SJCRH30 (cell line): ENCODE results near the gene MPRIP. TPM values are rescaled to one million over a fixed set of nuclear protein-coding genes. Genes with fewer than 3 reads are reported as not detected.

Source experiments
- DNase-seq, 2 experiments: peaks; one replicate each; pipeline ENCODE4 v3.0.0-alpha.2; 2015 to 2020
- H3K27ac ChIP-seq: fragments of 250-450 bp; sonication (Bioruptor Pico); 2 replicates; pipeline ENCODE4 v1.5.1; 2020; ENCODE audit warnings: mild to moderate bottlenecking, moderate library complexity
- H3K27me3 ChIP-seq: fragments of 250-450 bp; sonication (Bioruptor Pico); 2 replicates; pipeline ENCODE4 v1.5.1; 2020; ENCODE audit warnings: mild to moderate bottlenecking, moderate library complexity
- H3K36me3 ChIP-seq: fragments of 250-450 bp; sonication (Bioruptor Pico); 2 replicates; pipeline ENCODE4 v1.5.1; 2020; ENCODE audit warnings: mild to moderate bottlenecking, moderate library complexity
- H3K4me1 ChIP-seq: fragments of 250-450 bp; sonication (Bioruptor Pico); 2 replicates; pipeline ENCODE4 v1.5.1; 2020; ENCODE audit warnings: mild to moderate bottlenecking, moderate library complexity
- H3K4me3 ChIP-seq: fragments of 250-450 bp; sonication (Bioruptor Pico); 2 replicates; pipeline ENCODE4 v1.5.1; 2020; ENCODE audit warnings: mild to moderate bottlenecking, moderate library complexity
- H3K9me3 ChIP-seq: fragments of 250-450 bp; sonication (Bioruptor Pico); replicated peaks from 2 replicates; pipeline ENCODE4 v1.5.1; 2020; ENCODE audit warnings: mild to moderate bottlenecking, moderate library complexity
- total RNA-seq: library from RNA; depleted of rRNA; stranded (reverse); fragments of >200 nt; shearing (Covaris generic); gene quantifications from 2 replicates; pipeline ENCODE4 v1.2.3, GENCODE V29; 2014

Gene MPRIP
- total RNA-seq, 1 experiment from 2014 or later: 312 TPM

- Histone ChIP-seq H3K4me3 (no peak overlapping the region), H3K27me3 (no peaks in the 10 kb centered on the region), H3K4me1 (peaks cover 3% of the 10 kb centered on the region; the same call in 1 of the 2 replicates), H3K36me3 (peaks cover 57% of the 10 kb centered on the region), H3K27ac (no peak overlapping the region), H3K9me3 (no peaks in the 10 kb centered on the region)
- no peak for DNase-seq
Observed at GRCh38 chr17:17086585-17086984, 44.3 kb downstream of the MPRIP start.

DNA sequence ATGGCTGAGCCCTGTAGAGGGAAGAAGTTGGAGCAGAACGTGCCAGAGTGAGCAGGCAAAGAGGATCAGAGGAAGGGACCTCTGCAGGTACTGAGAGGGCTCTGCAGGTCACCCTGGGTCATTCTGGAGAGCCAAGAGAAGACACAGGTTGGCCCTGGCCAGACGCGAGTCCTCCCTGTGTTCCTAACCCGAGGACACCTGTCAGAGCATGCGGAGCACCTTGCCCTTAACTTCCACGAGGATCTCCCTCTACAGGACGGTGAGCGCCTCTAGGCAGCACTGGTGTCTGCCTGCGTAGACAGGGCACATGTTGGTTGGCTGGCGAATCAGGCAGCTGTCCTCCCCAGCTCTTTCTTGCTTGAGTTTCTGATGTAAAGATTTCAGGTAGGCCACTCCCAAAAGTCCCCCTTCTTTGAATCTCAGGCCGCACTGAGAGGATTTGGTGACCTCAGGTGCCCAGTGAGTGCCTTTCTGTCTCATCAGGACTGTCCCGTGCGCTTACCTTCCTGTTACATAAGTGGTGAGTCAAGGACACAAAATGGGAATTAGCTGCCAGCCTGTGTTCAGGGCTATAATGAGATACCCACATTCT lies 45.3 kb downstream of the MPRIP start:
- Histone ChIP-seq H3K4me3 (no peak overlapping the region), H3K27me3 (no peaks in the 10 kb centered on the region), H3K9me3 (no peaks in the 10 kb centered on the region), H3K36me3 (peaks cover 57% of the 10 kb centered on the region), H3K27ac (no peak overlapping the region), H3K4me1 (peaks cover 3% of the 10 kb centered on the region; the same call in 1 of the 2 replicates)
- DNase-seq: no peak

GRCh38 chr17:17088086-17088485 lies 45.8 kb downstream of the MPRIP start:
- Histone ChIP-seq H3K9me3 (no peaks in the 10 kb centered on the region), H3K36me3 (peaks cover 52% of the 10 kb centered on the region), H3K27ac (no peak overlapping the region), H3K4me3 (no peak overlapping the region), H3K27me3 (no peaks in the 10 kb centered on the region), H3K4me1 (peaks cover 3% of the 10 kb centered on the region; the same call in 1 of the 2 replicates)
- no peak for DNase-seq

DNA sequence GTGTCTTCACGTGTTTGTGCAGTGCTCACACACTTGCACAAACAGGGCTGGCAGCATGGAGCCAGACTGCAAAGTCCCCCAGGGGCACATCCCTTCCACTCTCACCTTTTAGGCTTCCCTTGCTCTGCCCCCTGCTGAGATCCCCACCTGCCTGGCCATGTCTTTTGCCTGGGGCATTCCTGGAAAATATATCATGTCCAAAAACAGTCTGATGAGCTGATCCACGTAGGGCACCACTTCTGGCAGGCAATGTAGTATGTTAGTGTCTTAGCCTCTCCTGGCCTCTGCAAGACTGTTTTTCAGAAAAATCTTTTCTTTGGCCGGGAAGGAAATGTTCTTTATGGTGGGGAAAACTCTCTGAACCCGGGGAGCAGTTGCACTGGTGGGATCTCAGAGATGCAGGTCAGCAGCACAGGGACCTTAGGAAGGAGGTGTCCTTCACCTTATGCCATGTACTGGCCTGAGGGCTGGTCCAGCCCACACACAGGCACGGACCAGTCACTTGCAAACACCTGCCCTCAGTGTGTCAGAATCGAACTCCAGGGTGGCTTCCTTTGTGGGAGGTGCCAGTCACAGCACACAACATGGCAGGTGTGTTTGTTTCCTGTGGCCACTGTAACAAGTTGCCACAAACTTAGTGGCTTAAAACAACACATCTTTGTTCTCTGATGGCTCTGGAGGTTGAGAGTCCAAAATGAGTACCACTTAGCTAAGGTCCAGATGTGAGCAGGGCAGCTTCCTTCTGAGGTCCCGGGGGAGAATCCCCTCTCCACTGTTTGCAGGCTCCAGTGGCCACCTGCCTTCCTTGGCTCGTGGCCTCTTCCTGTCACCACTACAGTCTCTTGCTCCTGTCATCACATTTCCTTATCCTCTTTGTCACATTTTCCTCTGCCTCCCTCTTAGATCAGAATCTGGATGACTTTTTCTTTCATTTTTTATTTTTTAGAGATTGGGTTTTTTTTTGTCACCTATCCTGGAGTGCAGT lies 46.6 kb downstream of the MPRIP start:
- H3K4me3 ChIP-seq: no peak overlapping the region
- H3K36me3 ChIP-seq: peaks cover 44% of the 10 kb centered on the region
- DNase-seq: no peak
- H3K27ac ChIP-seq: no peak overlapping the region
- H3K4me1 ChIP-seq: peaks cover 3% of the 10 kb centered on the region; the same call in 1 of the 2 replicates
- no peaks in the 10 kb centered on the region for H3K27me3 ChIP-seq
- H3K9me3 ChIP-seq: no peaks in the 10 kb centered on the region

DNA sequence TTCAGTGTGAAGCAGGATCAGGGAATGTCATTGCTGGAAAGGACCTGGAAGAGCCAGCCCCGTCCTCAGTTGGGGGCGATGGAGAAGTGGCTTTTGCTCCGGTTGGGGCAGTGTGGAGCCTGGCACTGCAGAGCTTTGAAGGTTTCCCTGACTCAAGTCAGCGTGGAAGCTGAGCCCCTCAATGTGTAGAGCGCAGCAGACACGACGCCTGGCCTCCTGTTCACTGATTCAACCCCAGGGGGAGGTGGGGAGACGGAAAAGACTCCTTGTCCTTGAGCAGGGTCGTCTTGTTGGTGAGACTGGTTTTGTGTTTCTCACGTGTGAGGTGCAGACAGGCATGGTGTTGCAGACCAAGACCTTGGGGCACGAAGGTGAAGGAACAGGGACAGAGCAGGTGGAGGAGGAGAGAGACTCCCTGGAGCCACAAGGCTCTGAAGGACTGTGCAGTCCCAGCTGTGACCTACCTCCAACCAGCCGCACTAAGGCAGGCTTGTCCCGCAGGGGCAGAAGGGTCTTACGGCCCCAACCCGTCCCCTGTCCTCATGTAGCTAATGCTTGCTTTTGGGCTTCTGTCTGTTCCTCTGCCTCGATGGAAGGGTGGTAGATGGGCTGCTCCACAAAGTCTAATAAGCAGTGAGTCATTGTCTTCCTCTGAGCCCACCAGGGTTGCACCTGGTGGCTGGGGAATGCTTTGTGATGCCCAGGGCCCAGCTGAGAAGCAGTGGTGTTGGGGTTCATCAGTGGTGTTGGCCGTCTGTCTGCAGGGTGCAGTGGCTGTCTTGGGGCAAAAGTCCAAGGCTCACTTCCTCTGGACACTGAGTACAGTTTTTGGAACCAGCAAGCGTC lies 47.8 kb downstream of the MPRIP start:
- no peaks in the 10 kb centered on the region for H3K9me3 ChIP-seq
- peaks cover 3% of the 10 kb centered on the region; the same call in 1 of the 2 replicates for H3K4me1 ChIP-seq
- H3K36me3 ChIP-seq: peaks cover 41% of the 10 kb centered on the region
- H3K27me3 ChIP-seq: no peaks in the 10 kb centered on the region
- H3K27ac ChIP-seq: no peak overlapping the region
- H3K4me3 ChIP-seq: no peak overlapping the region
- DNase-seq: no peak

DNA sequence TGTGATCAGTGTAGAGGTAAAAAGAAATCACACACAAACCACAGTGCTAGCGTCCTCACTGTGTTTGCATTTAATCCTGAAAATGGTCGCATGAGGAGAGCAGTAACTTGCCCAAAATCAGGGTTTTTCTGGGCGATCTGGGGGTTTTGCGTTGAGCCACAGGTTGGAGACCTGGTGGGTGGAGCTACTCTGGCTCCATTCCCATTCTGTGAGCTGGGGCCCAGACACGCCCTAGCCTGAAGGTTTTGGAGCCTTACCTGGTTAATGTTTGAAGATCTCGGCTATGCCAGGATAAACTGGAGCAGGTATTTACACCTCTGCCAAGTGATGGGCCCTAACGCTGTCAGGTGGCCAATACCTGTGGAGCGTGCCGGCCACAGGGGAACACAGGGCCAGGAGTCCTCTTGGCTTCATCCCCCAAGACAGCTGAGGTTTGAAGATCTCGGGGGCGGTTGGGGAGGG lies 48.4 kb downstream of the MPRIP start:
- DNase-seq: no peak
- H3K36me3 ChIP-seq: peaks cover 36% of the 10 kb centered on the region
- H3K27ac ChIP-seq: no peak overlapping the region
- H3K4me3 ChIP-seq: no peak overlapping the region
- H3K4me1 ChIP-seq: peaks cover 9% of the 10 kb centered on the region
- no peaks in the 10 kb centered on the region for H3K9me3 ChIP-seq
- no peaks in the 10 kb centered on the region for H3K27me3 ChIP-seq

GRCh38 chr17:17091276-17091675 lies 49.0 kb downstream of the MPRIP start:
- H3K4me1 ChIP-seq: peaks cover 15% of the 10 kb centered on the region
- H3K27me3 ChIP-seq: no peaks in the 10 kb centered on the region
- no peaks in the 10 kb centered on the region for H3K9me3 ChIP-seq
- no peak for DNase-seq
- no peak overlapping the region for H3K27ac ChIP-seq
- H3K4me3 ChIP-seq: no peak overlapping the region
- H3K36me3 ChIP-seq: peaks cover 31% of the 10 kb centered on the region

- no peak overlapping the region for H3K4me3 ChIP-seq
- H3K4me1 ChIP-seq: peaks cover 21% of the 10 kb centered on the region
- no peaks in the 10 kb centered on the region for H3K9me3 ChIP-seq
- DNase-seq: no peak
- peaks cover 32% of the 10 kb centered on the region for H3K36me3 ChIP-seq
- no peak overlapping the region for H3K27ac ChIP-seq
- no peaks in the 10 kb centered on the region for H3K27me3 ChIP-seq
Observed at GRCh38 chr17:17091856-17092756, 49.8 kb downstream of the MPRIP start.

DNA sequence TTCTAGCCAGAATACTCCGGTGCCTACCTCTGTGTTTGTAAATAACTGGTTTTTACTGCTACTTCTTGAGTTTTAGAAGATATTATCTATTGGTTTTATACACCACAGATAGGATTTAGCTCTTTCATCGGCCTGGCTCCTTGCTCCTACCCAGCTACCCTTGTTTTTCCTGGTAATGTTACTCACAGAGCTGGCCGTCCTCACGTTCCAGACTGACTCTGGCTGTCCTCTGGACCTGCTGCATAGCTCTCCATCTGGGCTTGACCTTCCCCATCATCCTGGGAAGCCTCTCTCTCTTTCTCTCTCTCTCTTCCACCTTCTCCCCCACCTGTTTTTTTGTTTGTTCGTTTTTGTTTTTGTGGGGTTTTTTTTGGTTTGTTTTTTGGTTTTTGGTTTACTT lies 51.5 kb downstream of the MPRIP start:
- H3K27ac ChIP-seq: no peak overlapping the region
- H3K27me3 ChIP-seq: no peaks in the 10 kb centered on the region
- DNase-seq: no peak
- H3K4me3 ChIP-seq: no peak overlapping the region
- peaks cover 18% of the 10 kb centered on the region for H3K4me1 ChIP-seq
- H3K9me3 ChIP-seq: no peaks in the 10 kb centered on the region
- H3K36me3 ChIP-seq: peaks cover 30% of the 10 kb centered on the region

DNA sequence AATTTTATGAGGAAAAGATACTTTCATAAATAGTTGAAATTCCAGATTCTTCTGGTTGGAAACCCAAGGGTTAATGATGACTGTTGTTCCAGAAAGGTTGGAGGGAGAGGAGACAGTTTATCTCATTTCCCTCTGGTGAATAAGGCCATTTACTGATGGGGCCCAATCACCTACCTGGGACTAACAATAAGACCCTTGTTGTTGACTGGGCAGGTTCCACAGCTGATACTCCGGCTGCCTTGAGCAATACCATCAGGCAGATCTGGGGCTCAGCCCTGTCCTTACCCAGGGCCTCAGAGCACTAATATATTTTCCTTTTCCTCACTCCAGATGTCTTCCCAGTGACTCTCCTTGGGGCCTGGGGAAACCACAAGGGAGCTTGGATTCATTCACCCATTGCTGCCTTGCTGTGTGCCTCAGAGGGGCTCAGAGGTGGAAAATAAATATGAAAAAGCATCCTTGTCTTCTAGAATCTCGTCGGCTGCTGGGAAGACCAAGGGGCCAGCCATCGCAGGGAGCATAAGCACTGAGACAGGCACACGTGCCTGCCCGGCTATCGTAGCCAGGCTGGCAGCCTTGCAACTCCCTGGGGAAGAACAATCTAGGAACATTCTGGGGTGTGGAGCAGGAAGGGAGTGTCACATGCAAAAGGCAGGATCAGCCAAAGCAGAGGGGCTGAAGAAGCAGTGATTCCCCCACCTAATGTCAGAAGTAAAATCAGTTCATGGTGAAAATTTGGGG lies 54.4 kb downstream of the MPRIP start:
- Histone ChIP-seq H3K36me3 (peaks cover 22% of the 10 kb centered on the region; the same call in 1 of the 2 replicates), H3K27ac (0 out of 2 replicates have a peak overlapping the region, but pooled peaks have one; percentile 6), H3K4me1 (peaks cover 18% of the 10 kb centered on the region), H3K27me3 (no peaks in the 10 kb centered on the region), H3K9me3 (no peaks in the 10 kb centered on the region), H3K4me3 (no peak overlapping the region)
- DNase-seq: peak; percentile 46 to 82

- no peak for DNase-seq
- Histone ChIP-seq H3K36me3 (peaks cover 22% of the 10 kb centered on the region; the same call in 1 of the 2 replicates), H3K9me3 (no peaks in the 10 kb centered on the region), H3K4me1 (peaks cover 18% of the 10 kb centered on the region), H3K4me3 (no peak overlapping the region), H3K27me3 (no peaks in the 10 kb centered on the region), H3K27ac (no peak overlapping the region)
Observed at GRCh38 chr17:17097763-17098345, 55.6 kb downstream of the MPRIP start.

GRCh38 chr17:17098551-17099179 lies 56.4 kb downstream of the MPRIP start:
- no peak for DNase-seq
- Histone ChIP-seq H3K9me3 (no peaks in the 10 kb centered on the region), H3K4me3 (no peak overlapping the region), H3K36me3 (peaks cover 22% of the 10 kb centered on the region; the same call in 1 of the 2 replicates), H3K27ac (no peak overlapping the region), H3K4me1 (peaks cover 18% of the 10 kb centered on the region), H3K27me3 (no peaks in the 10 kb centered on the region)
